HepG2 (cell line): ENCODE data around the gene PTPN18.

Experiments
- CEBPB ChIP-seq: IDR thresholded peaks from 2 replicates; pipeline ENCODE4 v1.6.1; 2011; ENCODE audit warnings: low read depth, low read length, improper control_type of control experiment, borderline replicate concordance
- DPF2 ChIP-seq: sonication (generic); formaldehyde crosslinking; IDR thresholded peaks from 2 replicates; pipeline ENCODE4 v1.4.0; 2020; ENCODE audit warnings: mild to moderate bottlenecking, low read depth, missing genetic modification reagents, borderline replicate concordance
- KAT7 ChIP-seq: IDR thresholded peaks from 2 replicates; pipeline ENCODE4 v1.6.1; 2018; ENCODE audit warnings: borderline replicate concordance, missing compliant biosample characterization
- MAZ ChIP-seq, 2 experiments: sonication (generic) in 1 of 2; formaldehyde crosslinking in 1 of 2; IDR thresholded peaks; 2 replicates each; pipeline versions ENCODE4 v1.5.0 to v1.6.1; 2012 to 2020; ENCODE audit warnings: low read depth in 2 of 2, mild to moderate bottlenecking in 2 of 2, borderline replicate concordance in 1 of 2, improper control_type of control experiment in 1 of 2, low read length in 1 of 2, missing genetic modification reagents in 1 of 2, moderate library complexity in 1 of 2
- NFAT5 ChIP-seq: sonication (generic); formaldehyde crosslinking; IDR thresholded peaks from 2 replicates; pipeline ENCODE4 v1.4.0; 2020; ENCODE audit warnings: missing genetic modification reagents
- NONO ChIP-seq, 2 experiments: fragments of 450-650 bp in 1 of 2; sonication (generic) in 1 of 2; formaldehyde crosslinking in 1 of 2; IDR thresholded peaks in 1 of 2; conservative IDR thresholded peaks in 1 of 2; 2 replicates each; pipeline versions ENCODE4 v1.6.1 to v1.8.0; 2017 to 2022; ENCODE audit warnings: mild to moderate bottlenecking in 1 of 2, missing genetic modification reagents in 1 of 2, moderate library complexity in 1 of 2
- POLR2A ChIP-seq, 2 experiments: IDR thresholded peaks; 2 replicates each; pipeline ENCODE4 v1.6.1; 2011; ENCODE audit warnings: low read depth in 2 of 2, low read length in 2 of 2, mild to moderate bottlenecking in 1 of 2, moderate library complexity in 1 of 2; ENCODE audit not compliant: insufficient read depth in 1 of 2
- RAD21 ChIP-seq: fragments of 450-650 bp; formaldehyde crosslinking; IDR thresholded peaks from 2 replicates; pipeline ENCODE4 v1.5.0; 2020; ENCODE audit warnings: mild to moderate bottlenecking
- RBAK ChIP-seq: sonication (generic); formaldehyde crosslinking; IDR thresholded peaks from 2 replicates; pipeline ENCODE4 v1.5.1; 2020; ENCODE audit warnings: mild to moderate bottlenecking, missing genetic modification reagents
- SETDB1 ChIP-seq: sonication (generic); formaldehyde crosslinking; IDR thresholded peaks from 2 replicates; pipeline ENCODE4 v1.5.1; 2020; ENCODE audit warnings: missing genetic modification reagents, mild to moderate bottlenecking, borderline replicate concordance
- SKIL ChIP-seq: sonication (generic); formaldehyde crosslinking; IDR thresholded peaks from 2 replicates; pipeline ENCODE4 v1.8.0; 2022; ENCODE audit warnings: missing genetic modification reagents, mild to moderate bottlenecking, moderate library complexity, borderline replicate concordance
- YY1 ChIP-seq: IDR thresholded peaks from 2 replicates; pipeline ENCODE4 v1.6.1; 2011; ENCODE audit warnings: low read length, low read depth, moderate library complexity, mild to moderate bottlenecking; ENCODE audit not compliant: insufficient read depth, insufficient replicate concordance
- ZNF333 ChIP-seq: sonication (generic); formaldehyde crosslinking; IDR thresholded peaks from 2 replicates; pipeline ENCODE4 v1.4.0; 2020; ENCODE audit warnings: mild to moderate bottlenecking, missing genetic modification reagents, borderline replicate concordance

GRCh38 chr2:130371723-130372054 is 15.8 kb downstream of the PTPN18 start:
- TF ChIP-seq SKIL (CRISPR knock-in tag) (no peak), YY1 (no peak), POLR2A (IDR thresholded peaks at IDR 0.05; ENCODE audit: insufficient read depth in 1 of 2, low read depth in 2 of 2, low read length in 2 of 2) (no peak), MAZ (IDR thresholded peaks at IDR 0.05; ENCODE audit: borderline replicate concordance, low read depth, low read length) (no peak), MAZ (CRISPR knock-in tag; IDR thresholded peaks at IDR 0.05; ENCODE audit: low read depth) (no peak), NONO (IDR thresholded peaks at IDR 0.05) (no peak), NONO (CRISPR knock-in tag; conservative IDR thresholded peaks at IDR 0.05) (no peak), SETDB1 (no peak), KAT7 (CRISPR knock-in tag) (no peak), CEBPB (no peak), NFAT5 (CRISPR knock-in tag) (no peak), DPF2 (no peak), ZNF333 (no peak), RAD21 (CRISPR knock-in tag) (no peak), RBAK (CRISPR knock-in tag) (no peak)
